ENCODE measurements around the gene ZNF468. TPM values are rescaled to one million over a fixed set of nuclear protein-coding genes. Genes with fewer than 3 reads are reported as not detected.
"Not testable (repeated sequence)": the region's sequence is repeated elsewhere in the genome, so short reads cannot be mapped to it uniquely, and the experiment has no call there.

Gene ZNF468
- total and polyA plus RNA-seq, 2 donors (not counting 1 experiment from before 2014, with no cell fraction given): 12.6 to 35.3 TPM

DNA sequence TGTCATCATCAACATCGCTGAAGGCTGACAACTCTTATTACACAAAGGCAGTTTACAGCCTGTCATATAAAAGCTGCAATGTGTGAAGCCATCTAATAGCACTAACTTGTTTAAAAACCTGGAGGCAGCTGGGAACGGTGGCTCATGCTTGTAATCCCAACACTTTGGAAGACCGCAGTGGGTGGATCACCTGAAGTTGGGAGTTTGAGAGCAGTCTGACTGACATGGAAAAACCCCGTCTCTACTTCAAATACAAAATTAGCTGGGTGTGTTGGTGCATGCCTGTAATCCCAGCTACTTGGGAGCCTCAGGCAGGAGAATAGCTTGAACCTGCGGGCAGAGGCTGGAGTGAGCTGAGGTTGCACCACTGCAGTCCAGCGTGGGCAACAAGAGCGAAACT lies 27.6 kb downstream of the ZNF468 start:
- DNase-seq; H3K27ac Mint-ChIP-seq; H3K27ac ChIP-seq (ENCODE audit: low read length in 2 of 2); H3K36me3 ChIP-seq (replicated peaks in 1 of 2; ENCODE audit: control extremely low read depth in 1 of 2, control insufficient read depth in 1 of 2, extremely low read depth in 1 of 2, insufficient read depth in 2 of 2, low read length in 1 of 2); H3K27me3 ChIP-seq (replicated peaks in 1 of 4; ENCODE audit: control extremely low read depth in 1 of 4, control insufficient read depth in 3 of 4, insufficient read depth in 4 of 4, low read length in 3 of 4); H3K79me2 ChIP-seq (ENCODE audit: control insufficient read depth, insufficient read depth, low read length); H3K4me3 ChIP-seq (ENCODE audit: control extremely low read depth in 1 of 5, extremely low read depth in 1 of 5, insufficient read depth in 1 of 5, low read depth in 2 of 5, low read length in 4 of 5); CTCF ChIA-PET; H2AFZ ChIP-seq (ENCODE audit: insufficient read depth, low read depth, low read length, poor library complexity, severe bottlenecking); ATAC-seq (ENCODE audit: low read depth); H3K4me1 ChIP-seq (ENCODE audit: control insufficient read depth in 2 of 2, insufficient read depth in 2 of 2, low read length in 2 of 2); H3K27me3 Mint-ChIP-seq; H3K9ac ChIP-seq (ENCODE audit: low read length); H4K20me1 ChIP-seq (ENCODE audit: control insufficient read depth, insufficient read depth, low read length, poor library complexity, severe bottlenecking); intact Hi-C loops (cut with micrococcal nuclease); H3K4me1 Mint-ChIP-seq; H3K4me3 Mint-ChIP-seq; H3K4me2 ChIP-seq (replicated peaks; ENCODE audit: low read depth, low read length, poor library complexity, severe bottlenecking); H3K9me3 Mint-ChIP-seq (ENCODE audit: insufficient read depth): not testable (repeated sequence)
- WGBS (ENCODE audit: insufficient coverage): 94% methylated on average over 3 of the region's 7 CpGs
- POLR2A ChIA-PET: interaction anchor here (0.6 kb wide), 1 partner anchor 186 kb away, joined by 3 read pairs; no protein-coding TSS in a partner anchor
- peaks cover 0 to 37% (median 3%) of the 10 kb centered on the region in 3 donors for H3K9me3 ChIP-seq (ENCODE audit: control extremely low read depth in 1 of 3, control insufficient read depth in 2 of 3, insufficient read depth in 1 of 3, low read length in 2 of 3)

DNA sequence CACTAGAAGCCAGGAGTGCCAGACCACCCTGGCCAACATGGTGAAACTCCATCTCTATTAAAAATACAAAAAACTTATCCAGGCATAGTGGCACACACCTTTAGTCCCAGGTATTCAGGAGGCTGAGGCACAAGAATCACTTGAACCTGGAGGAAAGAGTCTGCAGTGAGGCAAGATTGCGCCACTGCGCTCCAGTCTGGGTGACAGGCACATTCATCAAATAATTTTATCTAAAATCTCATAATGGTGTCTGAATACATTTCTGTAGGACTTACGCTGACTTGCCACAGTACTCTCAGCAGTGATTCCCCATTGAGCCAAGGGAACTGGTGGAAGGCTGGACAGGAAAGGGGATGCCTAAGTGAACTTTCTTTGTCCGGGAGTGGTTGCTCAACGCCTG lies 31.7 kb downstream of the ZNF468 start:
- intact Hi-C loops (cut with micrococcal nuclease): no loop called here
- peaks cover under 1 to 3% of the 10 kb centered on the region in 2 donors for H3K4me1 ChIP-seq (ENCODE audit: control insufficient read depth in 2 of 2, insufficient read depth in 2 of 2, low read length in 2 of 2)
- ATAC-seq (ENCODE audit: low read depth): no peak
- H3K79me2 ChIP-seq (ENCODE audit: control insufficient read depth, insufficient read depth, low read length): peaks cover 6% of the 10 kb centered on the region
- POLR2A ChIA-PET: no interaction called here
- DNase-seq: no peak
- H3K27me3 ChIP-seq (replicated peaks in 1 of 4; ENCODE audit: control extremely low read depth in 1 of 4, control insufficient read depth in 3 of 4, insufficient read depth in 4 of 4, low read length in 3 of 4): no peaks in the 10 kb centered on the region
- no peak for TF ChIP-seq EZH2 (IDR thresholded peaks at IDR 0.05; ENCODE audit: borderline replicate concordance, insufficient read depth, low read depth, low read length, poor library complexity, severe bottlenecking)
- H3K4me3 ChIP-seq (ENCODE audit: control extremely low read depth in 1 of 5, extremely low read depth in 1 of 5, insufficient read depth in 1 of 5, low read depth in 2 of 5, low read length in 4 of 5): no peak overlapping the region
- no peak overlapping the region for H3K4me2 ChIP-seq (replicated peaks; ENCODE audit: low read depth, low read length, poor library complexity, severe bottlenecking)
- Mint-ChIP-seq H3K4me1 (peaks cover 8% of the 10 kb centered on the region), H3K27ac (no peak overlapping the region), H3K4me3 (no peak overlapping the region), H3K27me3 (no peaks in the 10 kb centered on the region), H3K9me3 (ENCODE audit: insufficient read depth) (peaks cover 1% of the 10 kb centered on the region)
- no peak overlapping the region for H3K9ac ChIP-seq (ENCODE audit: low read length)
- no peaks in the 10 kb centered on the region for H4K20me1 ChIP-seq (ENCODE audit: control insufficient read depth, insufficient read depth, low read length, poor library complexity, severe bottlenecking)
- H3K27ac ChIP-seq (ENCODE audit: low read length in 2 of 2): no peak overlapping the region
- no peaks in the 10 kb centered on the region for H3K36me3 ChIP-seq (replicated peaks in 1 of 2; ENCODE audit: control extremely low read depth in 1 of 2, control insufficient read depth in 1 of 2, extremely low read depth in 1 of 2, insufficient read depth in 2 of 2, low read length in 1 of 2)
- 100% methylated on average over 1 of the region's 5 CpGs for WGBS (ENCODE audit: insufficient coverage)
- H3K9me3 ChIP-seq (ENCODE audit: control extremely low read depth in 1 of 3, control insufficient read depth in 2 of 3, insufficient read depth in 1 of 3, low read length in 2 of 3): peaks cover 0 to 30% (median 3%) of the 10 kb centered on the region in 3 donors
- H2AFZ ChIP-seq (ENCODE audit: insufficient read depth, low read depth, low read length, poor library complexity, severe bottlenecking): no peak overlapping the region
- CTCF ChIA-PET: no interaction called here
